ENCODE measurements around the gene LHX8.

LHX8 gene

DNA sequence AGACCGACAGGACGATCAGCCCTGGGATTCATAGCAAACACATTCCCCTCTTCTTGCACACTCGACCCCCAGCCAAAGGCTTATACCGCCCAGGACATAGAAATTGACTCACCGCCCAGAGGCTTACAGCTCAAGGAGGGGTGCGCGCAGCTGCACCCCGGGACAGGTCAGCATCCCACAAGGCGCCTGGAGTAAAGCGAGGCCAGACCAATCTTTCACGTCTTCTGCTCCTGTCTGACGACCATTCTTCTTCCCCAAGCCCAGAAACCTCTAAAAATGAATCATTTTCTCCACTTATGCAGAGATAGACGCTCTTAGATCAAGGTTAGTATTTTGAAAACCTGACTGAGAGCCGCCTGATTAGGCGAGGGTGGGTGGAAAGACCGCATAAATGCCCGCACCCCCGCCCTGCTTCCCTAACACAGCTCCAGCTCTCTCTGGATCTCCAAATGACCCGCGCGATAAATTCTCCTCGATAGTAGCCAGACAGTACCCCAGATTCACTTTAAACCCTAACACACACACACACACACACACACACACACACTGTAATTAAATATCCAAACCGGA, 1.9 kb upstream of the LHX8 start:
- no peaks in the 10 kb centered on the region for H3K4me1 ChIP-seq
- H3K27ac ChIP-seq = no peak overlapping the region
- no peak overlapping the region for H3K9ac ChIP-seq

GRCh38 chr1:75132812-75133619, 1.2 kb upstream of the LHX8 start:
- Histone ChIP-seq H3K36me3 (ENCODE audit: control insufficient read depth, insufficient read depth, low read length) (no peaks in the 10 kb centered on the region), H3K79me2 (no peaks in the 10 kb centered on the region), H3K27me3 (ENCODE audit: control insufficient read depth, insufficient read depth, low read length) (peaks cover 25% of the 10 kb centered on the region), H3K27ac (no peak overlapping the region), H3K4me2 (ENCODE audit: low read length) (no peak overlapping the region), H2AFZ (no peak overlapping the region), H3K4me1 (no peaks in the 10 kb centered on the region), H3K9me3 (ENCODE audit: control insufficient read depth, low read length) (no peaks in the 10 kb centered on the region), H3K9ac (no peak overlapping the region), H3K4me3 (ENCODE audit: low read depth, low read length) (no peak overlapping the region)
- TF ChIP-seq CTCF (IDR thresholded peaks at IDR 0.05) = no peak

More for the DNA sequence above, 1.9 kb upstream of the LHX8 start:
- TF ChIP-seq CTCF (IDR thresholded peaks at IDR 0.05) = no peak
- Histone ChIP-seq H3K4me2 (ENCODE audit: low read length) (no peak overlapping the region), H3K36me3 (ENCODE audit: control insufficient read depth, insufficient read depth, low read length) (no peaks in the 10 kb centered on the region), H3K9me3 (ENCODE audit: control insufficient read depth, low read length) (no peaks in the 10 kb centered on the region), H3K79me2 (no peaks in the 10 kb centered on the region), H2AFZ (no peak overlapping the region), H3K27me3 (ENCODE audit: control insufficient read depth, insufficient read depth, low read length) (peaks cover 27% of the 10 kb centered on the region), H3K4me3 (ENCODE audit: low read depth, low read length) (no peak overlapping the region)

- Histone ChIP-seq H3K79me2 (no peaks in the 10 kb centered on the region), H3K27ac (no peak overlapping the region), H3K9ac (no peak overlapping the region), H3K4me2 (ENCODE audit: low read length) (no peak overlapping the region), H3K4me1 (no peaks in the 10 kb centered on the region), H2AFZ (no peak overlapping the region), H3K9me3 (ENCODE audit: control insufficient read depth, low read length) (no peaks in the 10 kb centered on the region), H3K27me3 (ENCODE audit: control insufficient read depth, insufficient read depth, low read length) (peaks cover 25% of the 10 kb centered on the region), H3K36me3 (ENCODE audit: control insufficient read depth, insufficient read depth, low read length) (no peaks in the 10 kb centered on the region), H3K4me3 (ENCODE audit: low read depth, low read length) (no peak overlapping the region)
- no peak for TF ChIP-seq CTCF (IDR thresholded peaks at IDR 0.05)
Observed at GRCh38 chr1:75134647-75135572, 722 bp downstream of the LHX8 start.

DNA sequence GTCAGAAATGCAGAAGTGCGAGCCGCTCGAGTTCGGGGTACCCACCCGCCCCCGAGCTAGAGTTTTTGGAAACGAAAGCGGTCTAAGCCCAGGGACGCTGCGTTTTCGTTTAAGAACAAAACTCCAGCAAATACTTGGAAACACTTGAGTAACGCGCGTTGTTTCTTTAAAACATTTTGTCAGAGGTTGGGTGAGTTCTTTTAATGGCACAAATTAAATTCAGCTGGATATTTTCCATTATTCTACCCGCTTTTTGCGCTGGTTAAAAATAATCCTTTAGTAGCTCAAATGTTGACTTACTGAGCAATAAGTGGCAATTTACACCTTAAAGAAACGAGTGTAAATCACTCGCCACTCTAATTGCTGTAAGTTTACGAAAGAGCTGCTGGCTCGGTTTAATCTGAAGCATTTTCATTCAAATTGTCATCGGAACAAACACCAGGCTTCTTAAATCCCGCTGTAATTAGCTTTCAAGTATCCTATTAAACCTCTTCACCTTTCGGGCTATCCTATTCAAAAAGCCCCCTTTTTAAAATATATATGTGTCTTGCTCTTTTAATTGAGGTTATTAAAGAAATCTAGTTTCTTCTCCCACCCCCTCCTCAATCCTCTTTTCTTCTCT, 1.5 kb downstream of the LHX8 start:
- Histone ChIP-seq H3K79me2 (no peaks in the 10 kb centered on the region), H3K4me1 (no peaks in the 10 kb centered on the region), H2AFZ (no peak overlapping the region), H3K27me3 (ENCODE audit: control insufficient read depth, insufficient read depth, low read length) (peaks cover 17% of the 10 kb centered on the region), H3K4me2 (ENCODE audit: low read length) (no peak overlapping the region), H3K9me3 (ENCODE audit: control insufficient read depth, low read length) (no peaks in the 10 kb centered on the region), H3K27ac (no peak overlapping the region), H3K36me3 (ENCODE audit: control insufficient read depth, insufficient read depth, low read length) (no peaks in the 10 kb centered on the region), H3K9ac (no peak overlapping the region), H3K4me3 (ENCODE audit: low read depth, low read length) (no peak overlapping the region)
- TF ChIP-seq CTCF (IDR thresholded peaks at IDR 0.05) = no peak
